ENCODE measurements around the gene HMGB2.

The HMGB2 gene

DNA sequence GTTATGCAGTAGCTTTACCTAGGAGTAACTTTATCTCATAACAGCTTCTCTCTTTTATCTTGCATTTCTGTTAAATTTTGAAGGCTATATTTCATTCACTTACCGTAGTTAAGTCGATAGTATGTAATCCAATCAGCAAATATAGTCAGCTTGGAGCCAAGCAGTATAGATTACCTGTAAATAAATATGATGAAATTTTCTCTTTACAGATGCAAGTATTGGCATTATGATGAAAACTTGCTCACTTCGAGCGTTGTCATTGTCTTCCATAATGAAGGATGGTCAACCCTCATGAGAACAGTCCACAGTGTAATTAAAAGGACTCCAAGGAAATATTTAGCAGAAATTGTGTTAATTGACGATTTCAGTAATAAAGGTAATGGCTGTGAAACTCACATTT, 42.3 kb downstream of the HMGB2 start:
- TF ChIP-seq, protein P1, sequence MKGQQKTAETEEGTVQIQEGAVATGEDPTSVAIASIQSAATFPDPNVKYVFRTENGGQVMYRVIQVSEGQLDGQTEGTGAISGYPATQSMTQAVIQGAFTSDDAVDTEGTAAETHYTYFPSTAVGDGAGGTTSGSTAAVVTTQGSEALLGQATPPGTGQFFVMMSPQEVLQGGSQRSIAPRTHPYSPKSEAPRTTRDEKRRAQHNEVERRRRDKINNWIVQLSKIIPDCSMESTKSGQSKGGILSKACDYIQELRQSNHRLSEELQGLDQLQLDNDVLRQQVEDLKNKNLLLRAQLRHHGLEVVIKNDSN (IDR thresholded peaks at IDR 0.05): no peak
- TF ChIP-seq CEBPB (IDR thresholded peaks at IDR 0.05) (no peak), NFIC (IDR thresholded peaks at IDR 0.05) (no peak), TEAD4 (IDR thresholded peaks at IDR 0.05) (no peak), ZBTB7A (IDR thresholded peaks at IDR 0.05; ENCODE audit: low read depth) (no peak), YY1 (IDR thresholded peaks at IDR 0.05; ENCODE audit: low read depth) (no peak), TAF1 (IDR thresholded peaks at IDR 0.05; ENCODE audit: low read depth) (no peak), RAD21 (IDR thresholded peaks at IDR 0.05; ENCODE audit: low read depth) (no peak), EGR1 (IDR thresholded peaks at IDR 0.05) (no peak), EP300 (IDR thresholded peaks at IDR 0.05; ENCODE audit: borderline replicate concordance) (no peak), CREB1 (IDR thresholded peaks at IDR 0.05; ENCODE audit: low read depth) (no peak), FOXM1 (IDR thresholded peaks at IDR 0.05; ENCODE audit: borderline replicate concordance, low read depth) (no peak), TCF12 (IDR thresholded peaks at IDR 0.05; ENCODE audit: low read depth) (no peak)
- TF ChIP-seq, protein P2, sequence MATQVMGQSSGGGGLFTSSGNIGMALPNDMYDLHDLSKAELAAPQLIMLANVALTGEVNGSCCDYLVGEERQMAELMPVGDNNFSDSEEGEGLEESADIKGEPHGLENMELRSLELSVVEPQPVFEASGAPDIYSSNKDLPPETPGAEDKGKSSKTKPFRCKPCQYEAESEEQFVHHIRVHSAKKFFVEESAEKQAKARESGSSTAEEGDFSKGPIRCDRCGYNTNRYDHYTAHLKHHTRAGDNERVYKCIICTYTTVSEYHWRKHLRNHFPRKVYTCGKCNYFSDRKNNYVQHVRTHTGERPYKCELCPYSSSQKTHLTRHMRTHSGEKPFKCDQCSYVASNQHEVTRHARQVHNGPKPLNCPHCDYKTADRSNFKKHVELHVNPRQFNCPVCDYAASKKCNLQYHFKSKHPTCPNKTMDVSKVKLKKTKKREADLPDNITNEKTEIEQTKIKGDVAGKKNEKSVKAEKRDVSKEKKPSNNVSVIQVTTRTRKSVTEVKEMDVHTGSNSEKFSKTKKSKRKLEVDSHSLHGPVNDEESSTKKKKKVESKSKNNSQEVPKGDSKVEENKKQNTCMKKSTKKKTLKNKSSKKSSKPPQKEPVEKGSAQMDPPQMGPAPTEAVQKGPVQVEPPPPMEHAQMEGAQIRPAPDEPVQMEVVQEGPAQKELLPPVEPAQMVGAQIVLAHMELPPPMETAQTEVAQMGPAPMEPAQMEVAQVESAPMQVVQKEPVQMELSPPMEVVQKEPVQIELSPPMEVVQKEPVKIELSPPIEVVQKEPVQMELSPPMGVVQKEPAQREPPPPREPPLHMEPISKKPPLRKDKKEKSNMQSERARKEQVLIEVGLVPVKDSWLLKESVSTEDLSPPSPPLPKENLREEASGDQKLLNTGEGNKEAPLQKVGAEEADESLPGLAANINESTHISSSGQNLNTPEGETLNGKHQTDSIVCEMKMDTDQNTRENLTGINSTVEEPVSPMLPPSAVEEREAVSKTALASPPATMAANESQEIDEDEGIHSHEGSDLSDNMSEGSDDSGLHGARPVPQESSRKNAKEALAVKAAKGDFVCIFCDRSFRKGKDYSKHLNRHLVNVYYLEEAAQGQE (IDR thresholded peaks at IDR 0.05; ENCODE audit: low read depth): no peak
- TF ChIP-seq, protein P3, sequence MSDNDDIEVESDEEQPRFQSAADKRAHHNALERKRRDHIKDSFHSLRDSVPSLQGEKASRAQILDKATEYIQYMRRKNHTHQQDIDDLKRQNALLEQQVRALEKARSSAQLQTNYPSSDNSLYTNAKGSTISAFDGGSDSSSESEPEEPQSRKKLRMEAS (IDR thresholded peaks at IDR 0.05): no peak

DNA sequence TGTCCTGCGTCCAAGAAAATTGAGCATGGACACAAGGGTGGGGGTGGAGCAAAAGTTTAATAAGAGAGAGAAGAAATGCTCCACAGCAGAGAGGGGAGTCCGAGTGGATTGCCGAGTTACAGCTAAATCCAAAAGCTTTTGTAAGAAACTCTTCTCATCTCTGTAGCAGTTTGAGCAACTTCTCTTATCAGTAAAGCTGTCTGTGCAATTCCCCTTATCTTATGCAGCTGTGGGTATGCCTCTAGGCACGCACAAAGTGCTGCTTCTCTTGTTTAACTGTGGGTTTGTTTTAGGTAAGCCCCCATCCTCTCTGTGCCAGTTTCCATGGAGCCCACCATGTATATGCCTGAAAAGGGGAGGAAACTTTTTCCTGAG, 44.8 kb downstream of the HMGB2 start:
- no peak for TF ChIP-seq TCF12 (IDR thresholded peaks at IDR 0.05; ENCODE audit: low read depth)
- TF ChIP-seq, protein P1 (IDR thresholded peaks at IDR 0.05): no peak
- TF ChIP-seq NFIC (IDR thresholded peaks at IDR 0.05): no peak
- no peak for TF ChIP-seq TEAD4 (IDR thresholded peaks at IDR 0.05)
- no peak for TF ChIP-seq RAD21 (IDR thresholded peaks at IDR 0.05; ENCODE audit: low read depth)
- TF ChIP-seq YY1 (IDR thresholded peaks at IDR 0.05; ENCODE audit: low read depth): no peak
- no peak for TF ChIP-seq EGR1 (IDR thresholded peaks at IDR 0.05)
- TF ChIP-seq TAF1 (IDR thresholded peaks at IDR 0.05; ENCODE audit: low read depth): no peak
- no peak for TF ChIP-seq CREB1 (IDR thresholded peaks at IDR 0.05; ENCODE audit: low read depth)
- TF ChIP-seq, protein P3 (IDR thresholded peaks at IDR 0.05): no peak
- no peak for TF ChIP-seq EP300 (IDR thresholded peaks at IDR 0.05; ENCODE audit: borderline replicate concordance)
- TF ChIP-seq FOXM1 (IDR thresholded peaks at IDR 0.05; ENCODE audit: borderline replicate concordance, low read depth): no peak
- TF ChIP-seq, protein P2 (IDR thresholded peaks at IDR 0.05; ENCODE audit: low read depth): no peak
- no peak for TF ChIP-seq ZBTB7A (IDR thresholded peaks at IDR 0.05; ENCODE audit: low read depth)
- TF ChIP-seq CEBPB (IDR thresholded peaks at IDR 0.05): no peak

DNA sequence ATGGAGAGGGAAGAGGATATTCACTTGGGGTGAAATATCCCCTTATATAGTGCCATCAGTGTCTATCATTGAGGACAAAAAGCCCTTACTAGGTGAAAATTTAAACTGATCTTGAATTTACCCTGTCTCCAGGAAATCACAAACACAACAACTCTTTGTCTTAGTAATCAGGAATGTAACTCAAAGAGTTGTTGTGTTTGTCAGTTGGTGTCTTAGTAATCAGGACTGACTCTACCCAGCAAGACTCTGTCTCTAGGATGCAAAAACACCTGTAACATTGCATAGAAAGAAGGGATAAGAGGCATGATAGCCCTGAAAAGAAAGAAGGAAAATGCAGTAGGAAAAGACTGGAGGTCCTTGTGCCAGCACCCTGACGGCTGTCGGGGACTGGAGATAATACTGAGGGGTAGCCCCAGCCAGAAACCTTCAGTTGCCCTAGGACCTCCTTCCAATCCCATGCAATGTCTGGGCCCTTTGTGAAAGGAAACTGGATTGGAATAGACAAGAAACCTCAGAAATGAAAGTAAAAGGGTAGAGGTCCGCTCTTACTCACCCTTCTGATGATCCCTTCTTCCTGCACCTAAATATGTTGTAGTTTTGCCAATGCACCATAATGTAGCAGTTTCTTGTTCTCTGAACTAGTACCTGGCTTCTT, 45.3 kb downstream of the HMGB2 start:
- TF ChIP-seq TAF1 (IDR thresholded peaks at IDR 0.05; ENCODE audit: low read depth) (no peak), CREB1 (IDR thresholded peaks at IDR 0.05; ENCODE audit: low read depth) (no peak), YY1 (IDR thresholded peaks at IDR 0.05; ENCODE audit: low read depth) (no peak), TCF12 (IDR thresholded peaks at IDR 0.05; ENCODE audit: low read depth) (no peak), TEAD4 (IDR thresholded peaks at IDR 0.05) (no peak), ZBTB7A (IDR thresholded peaks at IDR 0.05; ENCODE audit: low read depth) (no peak), EP300 (IDR thresholded peaks at IDR 0.05; ENCODE audit: borderline replicate concordance) (no peak), CEBPB (IDR thresholded peaks at IDR 0.05) (no peak), EGR1 (IDR thresholded peaks at IDR 0.05) (no peak), NFIC (IDR thresholded peaks at IDR 0.05) (no peak), RAD21 (IDR thresholded peaks at IDR 0.05; ENCODE audit: low read depth) (no peak), FOXM1 (IDR thresholded peaks at IDR 0.05; ENCODE audit: borderline replicate concordance, low read depth) (no peak)
- TF ChIP-seq, protein P1 (IDR thresholded peaks at IDR 0.05): no peak
- TF ChIP-seq, protein P3 (IDR thresholded peaks at IDR 0.05): no peak
- TF ChIP-seq, protein P2 (IDR thresholded peaks at IDR 0.05; ENCODE audit: low read depth): no peak

Measured in Ishikawa (cell line).